Measurements from ENCODE around the gene ITPRID2. TPM values are rescaled to one million over a fixed set of nuclear protein-coding genes. Genes with fewer than 3 reads are reported as not detected.

The ITPRID2 gene
- polyA plus RNA-seq, 1 donor (not counting 4 experiments of a cell fraction or from before 2014, with no cell fraction given): 146 TPM

DNA sequence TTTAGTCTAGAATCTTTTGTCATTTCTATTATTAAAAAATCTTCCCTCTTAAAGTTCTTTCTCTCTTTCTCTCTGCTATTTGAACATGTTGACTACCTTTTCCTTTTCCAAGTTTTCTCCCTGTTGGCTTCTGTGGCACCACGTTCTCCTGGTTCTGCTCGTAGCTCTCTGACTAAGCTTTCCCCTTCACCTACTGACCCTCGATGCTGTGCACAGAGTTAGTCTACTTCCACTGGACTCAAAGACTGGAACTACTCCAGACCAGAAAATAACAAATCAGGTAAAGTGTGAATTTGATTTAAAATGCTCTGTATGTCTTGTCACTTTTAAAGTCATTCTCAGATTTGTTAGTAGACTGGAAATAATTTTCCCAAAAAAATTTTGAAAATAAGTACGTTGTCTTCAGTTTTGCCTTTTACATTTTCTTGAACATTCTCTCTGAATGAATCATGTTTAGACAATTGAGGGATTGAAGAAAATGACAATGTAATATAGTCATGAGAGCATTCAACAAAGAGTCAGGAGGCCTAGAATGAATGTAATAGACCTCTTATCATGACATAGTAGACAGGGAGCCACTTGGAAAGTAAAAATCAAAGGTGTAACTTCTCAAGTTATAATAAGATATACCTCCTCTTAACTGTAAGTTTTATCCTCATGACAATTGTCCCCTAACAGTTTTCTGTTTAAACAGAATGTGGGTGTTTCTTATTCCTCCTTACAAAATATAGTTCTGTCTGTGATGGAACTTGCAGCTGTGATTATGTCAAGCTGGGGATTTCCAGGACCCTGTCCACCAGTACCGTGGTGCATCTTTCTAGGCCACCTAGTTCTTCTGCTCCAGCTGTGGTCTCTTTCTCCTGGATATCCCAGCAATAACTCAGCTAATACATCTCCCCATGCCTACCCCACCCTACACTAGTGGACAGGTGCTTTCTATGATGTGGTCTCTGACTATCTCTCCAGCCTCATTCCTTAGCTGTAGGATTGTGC lies 25.5 kb downstream of the ITPRID2 start:
- TF ChIP-seq, protein P1, sequence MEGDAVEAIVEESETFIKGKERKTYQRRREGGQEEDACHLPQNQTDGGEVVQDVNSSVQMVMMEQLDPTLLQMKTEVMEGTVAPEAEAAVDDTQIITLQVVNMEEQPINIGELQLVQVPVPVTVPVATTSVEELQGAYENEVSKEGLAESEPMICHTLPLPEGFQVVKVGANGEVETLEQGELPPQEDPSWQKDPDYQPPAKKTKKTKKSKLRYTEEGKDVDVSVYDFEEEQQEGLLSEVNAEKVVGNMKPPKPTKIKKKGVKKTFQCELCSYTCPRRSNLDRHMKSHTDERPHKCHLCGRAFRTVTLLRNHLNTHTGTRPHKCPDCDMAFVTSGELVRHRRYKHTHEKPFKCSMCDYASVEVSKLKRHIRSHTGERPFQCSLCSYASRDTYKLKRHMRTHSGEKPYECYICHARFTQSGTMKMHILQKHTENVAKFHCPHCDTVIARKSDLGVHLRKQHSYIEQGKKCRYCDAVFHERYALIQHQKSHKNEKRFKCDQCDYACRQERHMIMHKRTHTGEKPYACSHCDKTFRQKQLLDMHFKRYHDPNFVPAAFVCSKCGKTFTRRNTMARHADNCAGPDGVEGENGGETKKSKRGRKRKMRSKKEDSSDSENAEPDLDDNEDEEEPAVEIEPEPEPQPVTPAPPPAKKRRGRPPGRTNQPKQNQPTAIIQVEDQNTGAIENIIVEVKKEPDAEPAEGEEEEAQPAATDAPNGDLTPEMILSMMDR (optimal IDR thresholded peaks at IDR 0.05 in 1 of 3, IDR thresholded peaks at IDR 0.05 in 1 of 3, conservative IDR thresholded peaks at IDR 0.05 in 1 of 3; ENCODE audit: extremely low read depth in 1 of 3, insufficient read depth in 2 of 3, low read length in 3 of 3): no peak
- TF ChIP-seq EZH2 (IDR thresholded peaks at IDR 0.05; ENCODE audit: low read length): no peak
- H3K27ac ChIP-seq (ENCODE audit: control insufficient read depth, insufficient read depth, low read length): peak overlapping the region; percentile 36
- dilution Hi-C loops (cut with MboI; ENCODE audit: extremely low pct_ligation_motif_present, low sequenced_read_pairs): no loop called here
- peaks cover 29% of the 10 kb centered on the region for H3K79me2 ChIP-seq (ENCODE audit: control insufficient read depth, insufficient read depth, low read length)
- no peak overlapping the region for H3K9ac ChIP-seq (ENCODE audit: control insufficient read depth, extremely low read depth, insufficient read depth, low read length)
- H3K4me2 ChIP-seq (ENCODE audit: control insufficient read depth, extremely low read depth, insufficient read depth, low read depth, low read length): no peak overlapping the region
- FAIRE-seq (peak; percentile 63), DNase-seq (ENCODE audit: low read depth, low spot score) (no peak)
- H3K9me1 ChIP-seq (ENCODE audit: control insufficient read depth, extremely low read depth, insufficient read depth, low read length): no peaks in the 10 kb centered on the region
- H3K9me3 ChIP-seq (ENCODE audit: control insufficient read depth, low read depth, low read length): no peaks in the 10 kb centered on the region
- H3K4me1 ChIP-seq (ENCODE audit: control insufficient read depth, extremely low read depth, insufficient read depth, low read length): peaks cover 3% of the 10 kb centered on the region
- H4K20me1 ChIP-seq (ENCODE audit: control insufficient read depth, extremely low read depth, insufficient read depth, low read length): no peaks in the 10 kb centered on the region
- no peaks in the 10 kb centered on the region for H3K27me3 ChIP-seq (ENCODE audit: control insufficient read depth, extremely low read depth, insufficient read depth, low read length)
- peaks cover 25 to 31% of the 10 kb centered on the region in 2 experiments for H3K36me3 ChIP-seq (ENCODE audit: control insufficient read depth in 2 of 2, extremely low read depth in 1 of 2, insufficient read depth in 2 of 2, low read length in 2 of 2)
- no peak overlapping the region for H3K4me3 ChIP-seq (ENCODE audit: control insufficient read depth in 2 of 3, extremely low read depth in 1 of 3, insufficient read depth in 2 of 3, low read depth in 1 of 3, low read length in 3 of 3)
- no peak overlapping the region for H2AFZ ChIP-seq (ENCODE audit: control insufficient read depth, low read length)

DNA sequence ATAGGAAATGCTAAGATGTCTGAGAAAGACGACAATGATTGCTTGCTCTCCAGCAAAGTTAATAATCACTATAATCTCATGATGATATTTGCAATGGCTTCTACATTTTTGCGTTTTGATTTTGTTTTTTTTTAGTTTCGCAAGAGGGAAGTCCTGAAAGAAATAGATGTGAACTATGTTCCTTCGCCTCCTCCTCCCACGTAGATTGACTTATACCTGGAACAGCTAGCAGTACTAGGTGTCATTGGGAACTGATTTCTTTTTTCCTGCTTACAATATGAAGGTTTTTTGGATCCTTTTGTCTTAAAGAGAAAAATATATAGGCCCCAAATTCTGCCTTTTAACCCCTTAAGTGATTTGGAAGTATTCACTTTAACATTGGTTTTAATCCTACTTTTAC lies 26.7 kb downstream of the ITPRID2 start:
- H3K79me2 ChIP-seq (ENCODE audit: control insufficient read depth, insufficient read depth, low read length): peaks cover 39% of the 10 kb centered on the region

More for the DNA sequence above, 26.7 kb downstream of the ITPRID2 start:
- no peaks in the 10 kb centered on the region for H4K20me1 ChIP-seq (ENCODE audit: control insufficient read depth, extremely low read depth, insufficient read depth, low read length)
- DNase-seq (ENCODE audit: low read depth, low spot score): no peak
- H3K4me2 ChIP-seq (ENCODE audit: control insufficient read depth, extremely low read depth, insufficient read depth, low read depth, low read length): no peak overlapping the region
- H3K27me3 ChIP-seq (ENCODE audit: control insufficient read depth, extremely low read depth, insufficient read depth, low read length): no peaks in the 10 kb centered on the region
- no peaks in the 10 kb centered on the region for H3K9me1 ChIP-seq (ENCODE audit: control insufficient read depth, extremely low read depth, insufficient read depth, low read length)
- H2AFZ ChIP-seq (ENCODE audit: control insufficient read depth, low read length): no peak overlapping the region
- no peak overlapping the region for H3K4me3 ChIP-seq (ENCODE audit: control insufficient read depth in 2 of 3, extremely low read depth in 1 of 3, insufficient read depth in 2 of 3, low read depth in 1 of 3, low read length in 3 of 3)
- H3K36me3 ChIP-seq (ENCODE audit: control insufficient read depth in 2 of 2, extremely low read depth in 1 of 2, insufficient read depth in 2 of 2, low read length in 2 of 2): peaks cover 27 to 33% of the 10 kb centered on the region in 2 experiments
- no peaks in the 10 kb centered on the region for H3K9me3 ChIP-seq (ENCODE audit: control insufficient read depth, low read depth, low read length)
- no peak for FAIRE-seq
- no peak overlapping the region for H3K9ac ChIP-seq (ENCODE audit: control insufficient read depth, extremely low read depth, insufficient read depth, low read length)
- H3K27ac ChIP-seq (ENCODE audit: control insufficient read depth, insufficient read depth, low read length): no peak overlapping the region
- dilution Hi-C loops (cut with MboI; ENCODE audit: extremely low pct_ligation_motif_present, low sequenced_read_pairs): no loop called here
- peaks cover 3% of the 10 kb centered on the region for H3K4me1 ChIP-seq (ENCODE audit: control insufficient read depth, extremely low read depth, insufficient read depth, low read length)
- TF ChIP-seq, protein P1 (optimal IDR thresholded peaks at IDR 0.05 in 1 of 3, IDR thresholded peaks at IDR 0.05 in 1 of 3, conservative IDR thresholded peaks at IDR 0.05 in 1 of 3; ENCODE audit: extremely low read depth in 1 of 3, insufficient read depth in 2 of 3, low read length in 3 of 3): no peak
- TF ChIP-seq EZH2 (IDR thresholded peaks at IDR 0.05; ENCODE audit: low read length): no peak

Measured in keratinocyte (primary cell).